ENCODE results near the gene IFNK. TPM values are rescaled to one million over a fixed set of nuclear protein-coding genes. Genes with fewer than 3 reads are reported as not detected.

Gene IFNK
- polyA plus RNA-seq, 2 of the 4 experiments (the other 2 are of a cell fraction) = not detected

- 75% methylated on average over 6 of the region's 6 CpGs for WGBS (ENCODE audit: missing lambda C conversion rate)
- Histone ChIP-seq H3K4me2 (no peak overlapping the region), H3K4me1 (no peaks in the 10 kb centered on the region), H3K27ac (no peak overlapping the region), H3K9me3 (no peaks in the 10 kb centered on the region), H3K4me3 (no peak overlapping the region)
- FAIRE-seq = no peak
- ATAC-seq = no peak
- TF ChIP-seq ESRRA (IDR thresholded peaks at IDR 0.05; ENCODE audit: borderline replicate concordance, low read length) (no peak), NPAS2 (CRISPR knock-in tag; IDR thresholded peaks at IDR 0.05; ENCODE audit: borderline replicate concordance) (no peak), HMGXB4 (CRISPR knock-in tag; IDR thresholded peaks at IDR 0.05; ENCODE audit: borderline replicate concordance) (no peak), TP53 (CRISPR knock-in tag; IDR thresholded peaks at IDR 0.05) (no peak), USF2 (IDR thresholded peaks at IDR 0.05) (no peak), HOXB5 (CRISPR knock-in tag; IDR thresholded peaks at IDR 0.05) (no peak), ATOH8 (CRISPR knock-in tag; IDR thresholded peaks at IDR 0.05; ENCODE audit: low read depth) (no peak), SMC3 (IDR thresholded peaks at IDR 0.05) (no peak), FOSB (CRISPR knock-in tag; IDR thresholded peaks at IDR 0.05) (no peak), KDM5A (IDR thresholded peaks at IDR 0.05) (no peak), FOXS1 (CRISPR knock-in tag; IDR thresholded peaks at IDR 0.05) (no peak), HOXB13 (CRISPR knock-in tag; IDR thresholded peaks at IDR 0.05; ENCODE audit: low read depth) (no peak), RNF2 (IDR thresholded peaks at IDR 0.05; ENCODE audit: borderline replicate concordance, low read depth) (no peak), CBX2 (IDR thresholded peaks at IDR 0.05; ENCODE audit: borderline replicate concordance, low read depth) (no peak), RCOR1 (IDR thresholded peaks at IDR 0.05; ENCODE audit: low read depth, low read length) (no peak), CHD2 (IDR thresholded peaks at IDR 0.05; ENCODE audit: low read length, partially characterized antibody) (no peak), EHF (CRISPR knock-in tag; IDR thresholded peaks at IDR 0.05) (no peak)
- ChIA-PET POLR2A (no interaction called here), CTCF (interaction anchor here (0.7 to 1.2 kb wide), 2 partner anchors 26 to 65 kb away, joined by 3 to 4 read pairs; no protein-coding TSS in a partner anchor)
- no peak for DNase-seq (ENCODE audit: low read depth in 1 of 2, low spot score in 1 of 2)
Observed at GRCh38 chr9:27483576-27483975, 40.5 kb upstream of the IFNK start.

DNA sequence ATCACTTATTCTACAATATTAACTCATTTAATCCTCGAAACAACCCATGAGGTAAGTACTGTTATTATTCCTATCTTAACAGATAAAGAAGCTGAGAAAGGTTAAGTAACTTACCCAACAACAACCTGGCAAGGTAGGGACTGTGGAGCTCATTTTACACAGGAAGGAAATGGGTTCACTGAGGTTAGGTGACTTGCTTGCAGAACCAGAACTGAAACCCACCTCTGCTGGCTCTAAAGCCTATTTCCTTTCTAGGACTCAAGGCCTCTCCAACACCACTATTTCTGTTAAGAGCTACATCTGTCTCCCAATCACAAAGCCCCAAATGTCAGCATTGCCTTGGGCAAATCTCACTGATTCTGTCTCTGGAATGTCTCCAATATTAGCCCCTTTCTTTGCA, 38.9 kb upstream of the IFNK start:
- FAIRE-seq (no peak), ATAC-seq (no peak), DNase-seq (ENCODE audit: low read depth in 1 of 2, low spot score in 1 of 2) (no peak)
- ChIA-PET POLR2A (no interaction called here), CTCF (interaction anchor here (0.9 to 1.9 kb wide), 4 partner anchors 10 to 62 kb away, joined by 3 to 6 read pairs (median 4); partner anchors contain the start of gene MOB3B)
- Histone ChIP-seq H3K27ac (no peak overlapping the region), H3K4me3 (no peak overlapping the region), H3K4me2 (no peak overlapping the region), H3K9me3 (no peaks in the 10 kb centered on the region), H3K4me1 (no peaks in the 10 kb centered on the region)
- no peak for TF ChIP-seq ESRRA (IDR thresholded peaks at IDR 0.05; ENCODE audit: borderline replicate concordance, low read length)
- TF ChIP-seq FOXS1 (CRISPR knock-in tag; IDR thresholded peaks at IDR 0.05) = no peak
- TF ChIP-seq EHF (CRISPR knock-in tag; IDR thresholded peaks at IDR 0.05) = no peak
- TF ChIP-seq ATOH8 (CRISPR knock-in tag; IDR thresholded peaks at IDR 0.05; ENCODE audit: low read depth) = no peak
- no peak for TF ChIP-seq RAD21 (conservative IDR thresholded peaks at IDR 0.05 in 1 of 2, IDR thresholded peaks at IDR 0.05 in 1 of 2)
- no peak for TF ChIP-seq GATA3 (IDR thresholded peaks at IDR 0.05; ENCODE audit: borderline replicate concordance)
- TF ChIP-seq EP300 (IDR thresholded peaks at IDR 0.05) = no peak
- no peak for TF ChIP-seq POLR2A (IDR thresholded peaks at IDR 0.05; ENCODE audit: low read length)
- no peak for TF ChIP-seq NR3C1 (IDR thresholded peaks at IDR 0.05)
- TF ChIP-seq, protein P1, sequence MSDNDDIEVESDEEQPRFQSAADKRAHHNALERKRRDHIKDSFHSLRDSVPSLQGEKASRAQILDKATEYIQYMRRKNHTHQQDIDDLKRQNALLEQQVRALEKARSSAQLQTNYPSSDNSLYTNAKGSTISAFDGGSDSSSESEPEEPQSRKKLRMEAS (IDR thresholded peaks at IDR 0.05) = no peak
- TF ChIP-seq JUN (IDR thresholded peaks at IDR 0.05) = no peak
- TF ChIP-seq CTCF (IDR thresholded peaks at IDR 0.05) = no peak
- TF ChIP-seq, protein P2, sequence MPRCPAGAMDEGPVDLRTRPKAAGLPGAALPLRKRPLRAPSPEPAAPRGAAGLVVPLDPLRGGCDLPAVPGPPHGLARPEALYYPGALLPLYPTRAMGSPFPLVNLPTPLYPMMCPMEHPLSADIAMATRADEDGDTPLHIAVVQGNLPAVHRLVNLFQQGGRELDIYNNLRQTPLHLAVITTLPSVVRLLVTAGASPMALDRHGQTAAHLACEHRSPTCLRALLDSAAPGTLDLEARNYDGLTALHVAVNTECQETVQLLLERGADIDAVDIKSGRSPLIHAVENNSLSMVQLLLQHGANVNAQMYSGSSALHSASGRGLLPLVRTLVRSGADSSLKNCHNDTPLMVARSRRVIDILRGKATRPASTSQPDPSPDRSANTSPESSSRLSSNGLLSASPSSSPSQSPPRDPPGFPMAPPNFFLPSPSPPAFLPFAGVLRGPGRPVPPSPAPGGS (IDR thresholded peaks at IDR 0.05) = no peak
- TF ChIP-seq, protein P3, sequence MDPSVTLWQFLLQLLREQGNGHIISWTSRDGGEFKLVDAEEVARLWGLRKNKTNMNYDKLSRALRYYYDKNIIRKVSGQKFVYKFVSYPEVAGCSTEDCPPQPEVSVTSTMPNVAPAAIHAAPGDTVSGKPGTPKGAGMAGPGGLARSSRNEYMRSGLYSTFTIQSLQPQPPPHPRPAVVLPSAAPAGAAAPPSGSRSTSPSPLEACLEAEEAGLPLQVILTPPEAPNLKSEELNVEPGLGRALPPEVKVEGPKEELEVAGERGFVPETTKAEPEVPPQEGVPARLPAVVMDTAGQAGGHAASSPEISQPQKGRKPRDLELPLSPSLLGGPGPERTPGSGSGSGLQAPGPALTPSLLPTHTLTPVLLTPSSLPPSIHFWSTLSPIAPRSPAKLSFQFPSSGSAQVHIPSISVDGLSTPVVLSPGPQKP (IDR thresholded peaks at IDR 0.05; ENCODE audit: low read depth, low read length) = no peak
- WGBS (ENCODE audit: missing lambda C conversion rate) = 65% methylated on average over 1 of the region's 1 CpG
